ENCODE results near the gene FBXL15.

The FBXL15 gene

DNA sequence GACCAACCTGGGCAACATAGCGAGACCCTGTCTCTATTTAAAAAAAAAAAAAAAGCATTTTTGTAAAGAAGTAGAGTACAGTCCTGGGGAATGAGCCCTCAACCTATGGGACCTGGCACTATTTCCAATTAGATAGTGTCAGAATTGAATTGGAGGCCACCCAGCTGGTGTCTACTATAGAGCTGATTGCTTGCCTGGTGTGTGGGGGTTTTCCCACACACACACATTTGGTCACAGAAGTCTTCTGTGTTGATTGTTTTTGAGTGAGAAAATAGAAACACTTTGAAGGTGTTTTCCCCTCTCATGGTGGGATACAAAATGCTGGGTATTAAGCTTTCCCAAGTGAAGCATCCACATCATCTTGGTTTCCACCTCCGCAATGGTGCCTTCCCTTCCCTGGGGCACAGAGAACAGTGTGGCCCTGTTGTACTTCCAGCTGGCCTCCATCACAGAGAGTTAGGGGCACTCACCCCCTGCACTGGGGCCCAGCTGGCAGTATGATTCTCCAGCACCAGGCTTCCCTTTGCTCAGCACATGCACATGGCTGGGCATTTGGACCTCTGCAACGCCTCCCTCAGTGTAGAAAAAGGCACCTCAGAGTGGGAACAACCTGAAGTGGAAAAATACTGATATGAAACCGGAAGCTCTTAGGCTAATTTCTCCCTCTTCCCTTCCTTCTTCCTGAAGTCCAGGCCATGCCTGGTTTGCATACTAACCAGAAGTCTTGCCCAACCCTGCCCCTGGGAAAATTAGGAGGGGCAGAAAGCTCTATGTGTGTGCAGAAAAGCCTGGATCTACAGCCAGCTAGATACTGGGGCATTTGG lies 35.8 kb upstream of the FBXL15 start:
- Histone ChIP-seq H3K27ac (no peak overlapping the region), H3K36me3 (peaks cover 43% of the 10 kb centered on the region), H3K27me3 (no peaks in the 10 kb centered on the region), H3K9me3 (no peaks in the 10 kb centered on the region), H3K9ac (no peak overlapping the region), H3K4me2 (no peak overlapping the region; the same call in 1 of the 2 replicates), H4K20me1 (peaks cover under 1% of the 10 kb centered on the region; the same call in 1 of the 2 replicates), H3K4me1 (peaks cover 6% of the 10 kb centered on the region; the same call in 1 of the 2 replicates), H3K4me3 (no peak overlapping the region)
- no peak for TF ChIP-seq Cebpa-rat (IDR thresholded peaks at IDR 0.05)

DNA sequence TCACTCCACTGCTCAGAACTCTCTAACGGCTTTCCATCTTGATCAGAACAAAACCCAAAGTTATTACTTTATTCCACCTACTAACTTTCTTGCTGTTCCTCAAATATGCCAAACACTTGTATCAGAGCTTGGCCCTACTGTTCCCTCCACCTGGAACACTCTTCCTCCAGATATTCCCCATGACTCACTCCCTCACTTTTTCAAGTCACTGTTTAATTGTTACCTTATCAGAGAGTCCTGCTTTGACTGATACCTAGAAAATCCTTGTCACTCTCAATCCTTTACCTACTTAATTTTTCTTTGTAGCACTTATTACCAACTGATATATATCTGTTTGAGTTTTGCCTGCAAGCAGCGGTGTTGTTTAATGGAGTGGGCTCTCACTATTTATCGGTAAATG lies 30.7 kb upstream of the FBXL15 start:
- no peaks in the 10 kb centered on the region for H4K20me1 ChIP-seq
- no peak overlapping the region for H3K27ac ChIP-seq
- no peak overlapping the region for H3K4me2 ChIP-seq
- TF ChIP-seq Cebpa-rat (IDR thresholded peaks at IDR 0.05): no peak
- H3K4me3 ChIP-seq: no peak overlapping the region
- no peaks in the 10 kb centered on the region for H3K9me3 ChIP-seq
- H3K36me3 ChIP-seq: no peaks in the 10 kb centered on the region
- H3K4me1 ChIP-seq: peaks cover 13% of the 10 kb centered on the region
- H3K27me3 ChIP-seq: no peaks in the 10 kb centered on the region
- no peak overlapping the region for H3K9ac ChIP-seq

DNA sequence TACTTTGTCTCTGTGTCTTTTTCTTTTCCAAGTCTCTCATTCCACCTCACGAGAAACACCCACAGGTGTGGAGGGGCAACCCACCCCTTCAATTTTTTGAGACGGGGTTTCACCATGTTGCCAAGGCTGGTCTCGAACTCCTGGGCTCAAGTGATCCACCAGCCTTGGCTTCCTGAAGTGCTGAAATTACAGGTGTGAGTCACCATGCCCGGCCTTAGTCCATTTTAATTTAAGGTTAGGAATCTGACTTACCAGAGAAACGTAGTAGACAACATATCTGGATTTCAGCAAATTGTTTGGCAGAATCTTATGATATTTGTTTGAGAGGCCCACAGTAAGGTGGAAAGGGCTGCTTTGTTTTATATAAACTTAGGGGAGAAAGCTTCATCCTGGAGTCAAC lies 28.3 kb upstream of the FBXL15 start:
- 0 out of 2 replicates have a peak, but pooled peaks cover 10% of the 10 kb centered on the region for H4K20me1 ChIP-seq
- no peak overlapping the region for H3K4me3 ChIP-seq
- no peak for TF ChIP-seq Cebpa-rat (IDR thresholded peaks at IDR 0.05)
- no peaks in the 10 kb centered on the region for H3K27me3 ChIP-seq
- H3K9ac ChIP-seq: no peak overlapping the region
- H3K36me3 ChIP-seq: peaks cover 6% of the 10 kb centered on the region; the same call in 1 of the 2 replicates
- H3K4me1 ChIP-seq: peaks cover 23% of the 10 kb centered on the region
- no peak overlapping the region for H3K27ac ChIP-seq
- no peak overlapping the region for H3K4me2 ChIP-seq
- no peaks in the 10 kb centered on the region for H3K9me3 ChIP-seq

DNA sequence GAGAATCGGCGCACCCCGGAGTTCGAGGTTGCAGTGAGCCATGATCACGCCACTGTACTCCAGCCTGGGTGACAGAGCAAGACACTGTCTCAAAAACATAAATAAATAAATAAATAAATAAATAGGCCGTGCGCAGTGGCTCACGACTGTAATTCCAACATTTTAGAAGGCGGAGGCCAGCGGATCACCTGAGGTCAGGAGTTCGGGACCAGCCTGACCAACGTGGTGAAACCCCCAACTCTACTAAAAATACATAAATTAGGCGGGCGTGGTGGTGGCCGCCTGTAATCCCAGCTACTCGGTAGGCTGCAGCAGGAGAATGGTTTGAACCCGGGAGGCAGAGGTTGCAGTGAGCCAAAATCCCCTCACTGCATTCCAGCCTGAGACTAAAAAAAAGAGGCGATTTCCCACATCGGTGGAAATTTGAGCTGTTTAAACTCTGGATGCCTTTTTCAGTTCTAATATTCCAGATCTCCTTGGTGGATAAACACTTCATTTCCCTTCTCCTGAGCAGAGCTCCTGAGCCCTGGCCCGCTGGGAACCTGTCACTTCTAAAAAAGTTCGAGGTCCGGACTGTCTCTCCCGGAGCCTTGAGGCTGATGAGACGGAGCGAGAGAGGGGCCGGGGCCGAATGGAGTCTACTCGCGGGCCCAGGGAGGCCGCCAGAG lies 27.1 kb upstream of the FBXL15 start:
- Histone ChIP-seq H3K4me2 (peak overlapping the region; percentile 99), H3K27me3 (no peaks in the 10 kb centered on the region), H3K4me1 (peaks cover 25% of the 10 kb centered on the region), H3K9me3 (no peaks in the 10 kb centered on the region), H4K20me1 (0 out of 2 replicates have a peak, but pooled peaks cover 10% of the 10 kb centered on the region), H3K36me3 (peaks cover 19% of the 10 kb centered on the region), H3K9ac (peak overlapping the region; percentile 79), H3K4me3 (peak overlapping the region; percentile 82), H3K27ac (peak overlapping the region; percentile 81)
- TF ChIP-seq Cebpa-rat (IDR thresholded peaks at IDR 0.05): no peak

DNA sequence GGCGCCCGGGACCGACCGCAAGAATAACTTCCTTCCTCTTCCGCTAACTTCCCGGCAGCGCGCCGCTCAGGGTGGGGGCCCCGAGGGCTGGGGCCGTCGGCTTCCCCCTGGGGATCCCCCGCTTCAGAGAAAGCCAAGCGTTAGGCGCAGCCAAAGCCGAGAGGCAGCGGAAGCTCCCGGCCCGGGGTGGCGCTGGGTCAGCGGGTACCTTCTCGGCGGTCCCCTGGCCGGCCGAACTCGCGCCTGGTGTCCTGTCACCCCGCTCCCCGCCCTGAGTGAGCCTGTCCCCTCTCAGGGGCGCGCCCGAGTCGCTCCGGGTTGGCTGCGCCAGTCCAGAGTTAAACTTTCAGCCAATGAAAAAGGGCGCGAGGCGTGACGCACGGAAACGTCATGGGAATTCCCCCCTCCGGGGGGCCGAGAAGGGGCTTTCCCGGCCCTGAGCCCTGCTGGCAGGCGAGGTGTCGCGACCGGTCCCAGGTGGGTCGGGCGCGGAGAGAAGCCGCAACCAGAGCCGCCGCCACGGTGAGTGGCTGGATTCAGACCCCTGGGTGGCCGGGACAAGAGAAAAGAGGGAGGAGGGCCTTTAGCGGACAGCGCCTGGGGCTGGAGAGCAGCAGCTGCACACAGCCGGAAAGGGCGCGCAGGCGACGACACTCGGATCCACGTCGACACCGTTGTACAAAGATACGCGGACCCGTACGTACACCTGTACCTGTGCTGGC lies 26.4 kb upstream of the FBXL15 start:
- Histone ChIP-seq H3K9ac (peak overlapping the region; percentile 79), H3K9me3 (no peaks in the 10 kb centered on the region), H4K20me1 (0 out of 2 replicates have a peak, but pooled peaks cover 10% of the 10 kb centered on the region), H3K4me2 (peak overlapping the region; percentile 99), H3K27me3 (no peaks in the 10 kb centered on the region), H3K4me3 (peak overlapping the region; percentile 82), H3K36me3 (peaks cover 20% of the 10 kb centered on the region), H3K27ac (peak overlapping the region; percentile 81), H3K4me1 (peaks cover 31% of the 10 kb centered on the region)
- no peak for TF ChIP-seq Cebpa-rat (IDR thresholded peaks at IDR 0.05)

DNA sequence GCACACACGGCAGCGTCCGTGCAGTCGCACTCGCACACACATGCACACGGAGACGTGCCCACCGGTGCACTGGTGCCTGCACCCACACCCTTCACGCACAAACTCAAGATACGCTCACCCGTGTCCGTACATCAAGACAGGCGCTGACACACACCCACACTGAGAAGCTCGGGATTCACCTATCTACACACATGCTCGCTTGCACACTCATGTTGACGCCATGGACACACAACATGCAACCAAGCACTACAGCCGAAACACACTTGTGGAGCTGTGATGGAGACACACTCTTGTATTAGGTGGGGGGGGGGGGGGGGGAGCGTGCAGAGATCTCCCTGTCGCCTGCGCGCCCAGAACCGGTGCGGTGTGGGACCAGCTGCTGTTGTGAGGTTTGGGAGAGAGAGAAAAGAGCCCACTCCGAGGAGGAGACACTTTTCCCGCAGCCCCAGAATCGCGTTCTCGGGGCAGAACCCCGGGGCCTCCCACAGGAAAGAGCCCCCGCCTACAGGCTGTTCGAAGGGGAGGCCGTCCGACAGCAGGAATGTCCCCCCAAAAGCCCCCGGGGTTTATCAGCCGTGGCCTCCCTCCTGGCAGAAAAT lies 25.7 kb upstream of the FBXL15 start:
- Histone ChIP-seq H4K20me1 (0 out of 2 replicates have a peak, but pooled peaks cover 10% of the 10 kb centered on the region), H3K4me2 (peak overlapping the region; percentile 99), H3K27ac (peak overlapping the region; percentile 81), H3K36me3 (peaks cover 20% of the 10 kb centered on the region), H3K27me3 (no peaks in the 10 kb centered on the region), H3K4me3 (peak overlapping the region; percentile 82), H3K4me1 (peaks cover 35% of the 10 kb centered on the region), H3K9ac (peak overlapping the region; percentile 79), H3K9me3 (no peaks in the 10 kb centered on the region)
- TF ChIP-seq Cebpa-rat (IDR thresholded peaks at IDR 0.05): no peak

DNA sequence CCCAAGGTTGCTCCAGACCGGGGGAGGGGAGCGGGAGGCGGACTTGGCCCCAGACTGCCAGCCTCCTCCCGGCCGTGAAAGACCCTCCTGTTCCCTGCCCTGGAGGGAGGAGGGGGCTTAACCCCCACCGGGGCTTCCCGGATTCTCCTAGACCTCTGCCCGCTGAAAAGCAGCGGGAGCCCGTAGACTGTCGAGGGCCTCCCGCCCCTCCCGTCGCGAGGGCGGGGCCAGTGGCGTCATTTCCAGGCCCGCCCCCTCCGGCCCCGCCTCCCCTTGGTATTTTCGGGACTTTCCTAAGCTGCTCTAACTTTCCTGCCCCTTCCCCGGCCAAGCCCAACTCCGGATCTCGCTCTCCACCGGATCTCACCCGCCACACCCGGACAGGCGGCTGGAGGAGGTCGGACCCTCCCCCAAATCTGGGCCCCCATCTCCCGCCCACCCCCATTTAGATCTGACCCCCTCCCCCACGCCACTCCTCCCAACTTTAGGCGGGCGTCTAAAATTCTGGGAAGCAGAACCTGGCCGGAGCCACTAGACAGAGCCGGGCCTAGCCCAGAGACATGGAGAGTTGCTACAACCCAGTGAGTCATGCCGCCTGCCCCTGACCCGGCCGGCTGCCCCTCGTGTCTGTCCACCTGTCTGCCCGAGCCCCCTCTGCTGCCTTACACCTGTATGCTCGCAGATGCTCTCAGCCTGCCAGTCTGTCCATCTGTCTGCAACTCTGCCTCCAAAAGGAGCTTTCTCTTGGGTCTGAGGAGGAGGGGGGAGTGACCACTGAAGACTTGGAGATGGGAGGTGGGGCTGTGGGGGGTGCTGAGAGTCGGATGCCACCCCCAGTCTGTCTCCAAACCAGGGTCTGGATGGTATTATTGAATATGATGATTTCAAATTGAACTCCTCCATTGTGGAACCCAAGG lies 25.0 kb upstream of the FBXL15 start, which contains the start of gene NFKB2:
TSS of gene NFKB2 (plus strand) at position 306 of the 917 bp plus-strand sequence. CDS start at position 561, 255 bp downstream.
- TF ChIP-seq Cebpa-rat (IDR thresholded peaks at IDR 0.05): no peak
- peak within 1 kb of the TSS; percentile 81 for H3K27ac ChIP-seq
- H3K27me3 ChIP-seq: no peaks in the 10 kb centered on the region

DNA sequence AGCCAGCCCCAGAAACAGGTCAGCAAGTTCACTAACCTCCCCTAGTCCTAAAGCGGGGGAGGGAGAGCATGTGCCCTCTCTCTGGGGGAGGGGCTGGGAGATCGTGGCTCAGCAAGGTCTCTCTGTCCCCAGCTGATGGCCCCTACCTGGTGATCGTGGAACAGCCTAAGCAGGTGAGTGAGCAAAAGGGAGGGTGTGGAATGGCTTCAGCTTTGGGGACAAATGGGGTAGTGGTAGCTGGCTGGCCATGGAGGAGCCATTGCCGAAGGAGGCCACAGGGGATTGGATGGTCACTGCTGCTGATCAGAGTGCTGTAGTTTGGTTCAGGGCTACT lies 24.4 kb upstream of the FBXL15 start:
- peak overlapping the region; percentile 79 for H3K9ac ChIP-seq
- no peak for TF ChIP-seq Cebpa-rat (IDR thresholded peaks at IDR 0.05)
- 0 out of 2 replicates have a peak, but pooled peaks cover 10% of the 10 kb centered on the region for H4K20me1 ChIP-seq
- H3K27ac ChIP-seq: 0 out of 2 replicates have a peak overlapping the region, but pooled peaks have one; percentile 41
- no peaks in the 10 kb centered on the region for H3K27me3 ChIP-seq
- H3K4me1 ChIP-seq: peaks cover 38% of the 10 kb centered on the region
- H3K36me3 ChIP-seq: peaks cover 30% of the 10 kb centered on the region
- peak overlapping the region; percentile 99 for H3K4me2 ChIP-seq
- H3K9me3 ChIP-seq: no peaks in the 10 kb centered on the region
- H3K4me3 ChIP-seq: peak overlapping the region; percentile 82

More for the DNA sequence above, 25.0 kb upstream of the FBXL15 start, which contains the start of gene NFKB2:
- peak within 1 kb of the TSS; percentile 79 for H3K9ac ChIP-seq
- peaks cover 38% of the 10 kb centered on the region for H3K4me1 ChIP-seq
- H3K36me3 ChIP-seq: peaks cover 25% of the 10 kb centered on the region
- H3K9me3 ChIP-seq: no peaks in the 10 kb centered on the region
- peak within 1 kb of the TSS; percentile 99 for H3K4me2 ChIP-seq
- peak within 1 kb of the TSS; percentile 82 for H3K4me3 ChIP-seq
- 0 out of 2 replicates have a peak, but pooled peaks cover 10% of the 10 kb centered on the region for H4K20me1 ChIP-seq
